Activated T-helper 1 cell treated with Interleukin-2 at 50 U/mL for 16 hours (primary cell): ENCODE data around the gene CLSTN3.
A peak's percentile ranks its signal among the peaks of the same experiment; 100 is the strongest.
"Not testable (repeated sequence)": the region's sequence is repeated elsewhere in the genome, so short reads cannot be mapped to it uniquely, and the experiment has no call there.

Experiments
- DNase-seq: peaks from one replicate; pipeline ENCODE4 v3.0.0-alpha.2; 2020; ENCODE audit warnings: low read depth

CLSTN3 gene

GRCh38 chr12:7150841-7151240 lies 20.7 kb downstream of the CLSTN3 start:
- no peak for DNase-seq

GRCh38 chr12:7151532-7151931 lies 21.4 kb downstream of the CLSTN3 start:
- DNase-seq: no peak

GRCh38 chr12:7152818-7153217 lies 22.6 kb downstream of the CLSTN3 start:
- no peak for DNase-seq

GRCh38 chr12:7154042-7154441 lies 23.9 kb downstream of the CLSTN3 start:
- DNase-seq: no peak

- DNase-seq: no peak
Measured at GRCh38 chr12:7154901-7155470, 24.8 kb downstream of the CLSTN3 start.

- no peak for DNase-seq
Measured at GRCh38 chr12:7155471-7156034, 25.4 kb downstream of the CLSTN3 start.

GRCh38 chr12:7156259-7157197 lies 26.4 kb downstream of the CLSTN3 start:
- DNase-seq: no peak

- DNase-seq: no peak
Measured at GRCh38 chr12:7157391-7157790, 27.2 kb downstream of the CLSTN3 start.

- DNase-seq: no peak
Measured at GRCh38 chr12:7158781-7159609, 28.8 kb downstream of the CLSTN3 start.

GRCh38 chr12:7160183-7160582 lies 30.0 kb downstream of the CLSTN3 start:
- DNase-seq: no peak

GRCh38 chr12:7161327-7161726 lies 31.2 kb downstream of the CLSTN3 start:
- DNase-seq: no peak

- no peak for DNase-seq
Measured at GRCh38 chr12:7161811-7162210, 31.6 kb downstream of the CLSTN3 start.

GRCh38 chr12:7162691-7163114 lies 32.5 kb downstream of the CLSTN3 start:
- no peak for DNase-seq

- DNase-seq: no peak
Measured at GRCh38 chr12:7169951-7170350, 39.8 kb downstream of the CLSTN3 start.

GRCh38 chr12:7171854-7172253 lies 41.7 kb downstream of the CLSTN3 start:
- no peak for DNase-seq

- no peak for DNase-seq
Measured at GRCh38 chr12:7175493-7175892, 45.3 kb downstream of the CLSTN3 start.

- no peak for DNase-seq
Measured at GRCh38 chr12:7176595-7176994, 46.4 kb downstream of the CLSTN3 start.

- no peak for DNase-seq
Measured at GRCh38 chr12:7178481-7178880, 48.3 kb downstream of the CLSTN3 start.

- no peak for DNase-seq
Measured at GRCh38 chr12:7180685-7181084, 50.5 kb downstream of the CLSTN3 start.

- DNase-seq: not testable (repeated sequence)
Measured at GRCh38 chr12:7186058-7186457, 55.9 kb downstream of the CLSTN3 start.

- DNase-seq: peak; percentile 36
Measured at GRCh38 chr12:7188562-7189397, 58.6 kb downstream of the CLSTN3 start.
